NCI-H2107 treated with DMSO at 0.1 percent for 48 hours (cell line): ENCODE results near the gene CTNND2.
"Not testable (repeated sequence)": the region's sequence is repeated elsewhere in the genome, so short reads cannot be mapped to it uniquely, and the experiment has no call there.

Source experiments
- DNase-seq: peaks from one replicate; lab custom pipeline; 2025; ENCODE audit not compliant: unreplicated experiment; lab: John Stamatoyannopoulos, UW

Gene CTNND2

GRCh38 chr5:11878814-11879213 lies 25.4 kb downstream of the CTNND2 start:
- no peak for DNase-seq

- no peak for DNase-seq
These were observed 30.7 kb downstream of the CTNND2 start for GRCh38 chr5:11873587-11873986.

- DNase-seq: no peak
These were observed 35.0 kb downstream of the CTNND2 start for GRCh38 chr5:11869203-11869602.

- no peak for DNase-seq
These were observed 40.3 kb downstream of the CTNND2 start for GRCh38 chr5:11863911-11864310.

- DNase-seq: no peak
These were observed 46.9 kb downstream of the CTNND2 start for GRCh38 chr5:11857391-11857790.

GRCh38 chr5:11854936-11855335 lies 49.3 kb downstream of the CTNND2 start:
- DNase-seq: no peak

- no peak for DNase-seq
These were observed 50.5 kb downstream of the CTNND2 start for GRCh38 chr5:11853796-11854195.

GRCh38 chr5:11853140-11853539 lies 51.1 kb downstream of the CTNND2 start:
- DNase-seq: no peak

GRCh38 chr5:11852717-11853087 lies 51.5 kb downstream of the CTNND2 start:
- DNase-seq: no peak

- no peak for DNase-seq
These were observed 52.1 kb downstream of the CTNND2 start for GRCh38 chr5:11851965-11852716.

GRCh38 chr5:11851416-11851815 lies 52.8 kb downstream of the CTNND2 start:
- no peak for DNase-seq

- not testable (repeated sequence) for DNase-seq
These were observed 75.7 kb downstream of the CTNND2 start for GRCh38 chr5:11828566-11828965.

GRCh38 chr5:11822598-11822997 lies 81.6 kb downstream of the CTNND2 start:
- no peak for DNase-seq

GRCh38 chr5:11815916-11816315 lies 88.3 kb downstream of the CTNND2 start:
- no peak for DNase-seq

GRCh38 chr5:11815481-11815880 lies 88.8 kb downstream of the CTNND2 start:
- no peak for DNase-seq

GRCh38 chr5:11814373-11814772 lies 89.9 kb downstream of the CTNND2 start:
- no peak for DNase-seq

GRCh38 chr5:11809407-11809806 lies 94.8 kb downstream of the CTNND2 start:
- no peak for DNase-seq

- DNase-seq: no peak
These were observed 100.8 kb downstream of the CTNND2 start for GRCh38 chr5:11803436-11803835.

GRCh38 chr5:11801061-11801460 lies 103.2 kb downstream of the CTNND2 start:
- no peak for DNase-seq

GRCh38 chr5:11797132-11797531 lies 107.1 kb downstream of the CTNND2 start:
- no peak for DNase-seq

- no peak for DNase-seq
These were observed 110.8 kb downstream of the CTNND2 start for GRCh38 chr5:11793396-11793795.

- no peak for DNase-seq
These were observed 111.6 kb downstream of the CTNND2 start for GRCh38 chr5:11792621-11793020.

- no peak for DNase-seq
These were observed 112.5 kb downstream of the CTNND2 start for GRCh38 chr5:11791792-11792191.
